HG02981 (cell line): Measurements from ENCODE around the gene PROM1.

Experiments
- ATAC-seq: cut with Tn5 transposase; IDR thresholded peaks from one replicate; pipeline ENCODE4 v1.9.1; 2021; ENCODE audit warnings: mild to moderate bottlenecking, moderate library complexity; ENCODE audit not compliant: unreplicated experiment

PROM1 gene, protein sequence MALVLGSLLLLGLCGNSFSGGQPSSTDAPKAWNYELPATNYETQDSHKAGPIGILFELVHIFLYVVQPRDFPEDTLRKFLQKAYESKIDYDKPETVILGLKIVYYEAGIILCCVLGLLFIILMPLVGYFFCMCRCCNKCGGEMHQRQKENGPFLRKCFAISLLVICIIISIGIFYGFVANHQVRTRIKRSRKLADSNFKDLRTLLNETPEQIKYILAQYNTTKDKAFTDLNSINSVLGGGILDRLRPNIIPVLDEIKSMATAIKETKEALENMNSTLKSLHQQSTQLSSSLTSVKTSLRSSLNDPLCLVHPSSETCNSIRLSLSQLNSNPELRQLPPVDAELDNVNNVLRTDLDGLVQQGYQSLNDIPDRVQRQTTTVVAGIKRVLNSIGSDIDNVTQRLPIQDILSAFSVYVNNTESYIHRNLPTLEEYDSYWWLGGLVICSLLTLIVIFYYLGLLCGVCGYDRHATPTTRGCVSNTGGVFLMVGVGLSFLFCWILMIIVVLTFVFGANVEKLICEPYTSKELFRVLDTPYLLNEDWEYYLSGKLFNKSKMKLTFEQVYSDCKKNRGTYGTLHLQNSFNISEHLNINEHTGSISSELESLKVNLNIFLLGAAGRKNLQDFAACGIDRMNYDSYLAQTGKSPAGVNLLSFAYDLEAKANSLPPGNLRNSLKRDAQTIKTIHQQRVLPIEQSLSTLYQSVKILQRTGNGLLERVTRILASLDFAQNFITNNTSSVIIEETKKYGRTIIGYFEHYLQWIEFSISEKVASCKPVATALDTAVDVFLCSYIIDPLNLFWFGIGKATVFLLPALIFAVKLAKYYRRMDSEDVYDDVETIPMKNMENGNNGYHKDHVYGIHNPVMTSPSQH

DNA sequence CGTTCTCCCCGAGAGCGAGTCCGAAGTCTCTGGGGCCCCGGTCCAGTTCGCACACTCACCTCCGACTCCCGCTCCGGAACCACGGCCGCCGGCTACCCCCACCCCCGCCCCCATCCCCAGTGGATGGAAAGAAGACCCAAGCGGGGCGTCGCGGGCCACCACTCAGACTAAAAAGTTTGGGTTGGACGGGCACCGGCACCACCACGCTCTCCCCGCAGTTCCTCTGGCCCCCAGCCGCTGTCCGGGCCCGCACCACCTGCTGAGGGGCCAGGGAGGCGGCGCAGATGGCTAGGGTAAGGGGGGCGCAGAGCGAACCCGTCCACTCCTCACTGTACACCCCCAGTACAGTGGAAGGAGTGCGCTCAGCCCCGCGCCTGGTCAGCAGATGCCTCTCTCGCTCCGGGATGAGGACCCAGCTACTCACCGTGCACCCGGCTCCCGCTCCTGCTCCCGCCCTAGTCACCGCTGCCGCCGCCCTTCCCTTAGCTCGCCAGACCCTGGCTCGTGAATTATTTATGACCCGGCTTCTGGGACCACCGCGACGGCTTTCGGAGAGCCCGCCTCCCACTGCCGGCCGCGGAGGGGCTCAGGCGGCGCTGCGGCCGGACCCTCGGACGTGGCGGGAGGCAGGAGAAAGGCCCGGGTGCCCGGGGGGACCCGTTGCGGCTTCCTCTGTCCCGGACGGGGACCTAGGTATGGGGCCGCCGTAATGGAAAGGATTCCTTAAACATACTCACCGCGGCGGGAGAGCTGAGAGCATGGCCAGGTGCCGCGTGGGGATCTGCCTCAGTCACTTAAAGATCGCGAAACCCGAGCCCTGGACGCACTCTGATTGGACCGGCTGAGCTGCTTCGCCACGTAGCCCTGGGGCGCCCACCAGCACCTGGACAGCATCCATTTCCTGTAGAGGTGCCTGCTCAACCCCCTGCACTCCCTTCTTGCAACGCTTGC, at the start of gene PROM1:
Gene PROM1, minus strand, starts transcription at position 783 of the 951 bp plus-strand sequence. CDS start 8,117 bp downstream, outside the sequence.
- ATAC-seq, result no peak

DNA sequence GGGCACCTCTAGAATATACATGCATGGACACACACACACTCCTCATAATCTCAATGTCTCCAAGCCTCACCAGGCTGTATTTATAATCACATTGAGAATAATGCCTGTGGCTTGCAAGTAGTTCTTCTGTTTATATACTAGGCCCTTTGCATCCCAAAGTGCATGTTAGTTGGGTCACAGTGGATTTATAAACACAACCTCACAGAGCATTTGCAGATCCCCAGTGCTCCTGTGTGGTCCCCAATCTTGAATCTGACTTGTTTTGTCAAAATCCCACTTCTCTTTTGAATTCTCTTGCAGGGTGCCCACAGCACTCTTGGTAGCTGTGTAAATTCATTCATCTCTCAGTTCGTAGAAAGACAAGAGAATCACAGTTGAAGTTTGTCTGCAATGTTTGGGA, 49.6 kb upstream of the PROM1 start:
- ATAC-seq, result no peak

DNA sequence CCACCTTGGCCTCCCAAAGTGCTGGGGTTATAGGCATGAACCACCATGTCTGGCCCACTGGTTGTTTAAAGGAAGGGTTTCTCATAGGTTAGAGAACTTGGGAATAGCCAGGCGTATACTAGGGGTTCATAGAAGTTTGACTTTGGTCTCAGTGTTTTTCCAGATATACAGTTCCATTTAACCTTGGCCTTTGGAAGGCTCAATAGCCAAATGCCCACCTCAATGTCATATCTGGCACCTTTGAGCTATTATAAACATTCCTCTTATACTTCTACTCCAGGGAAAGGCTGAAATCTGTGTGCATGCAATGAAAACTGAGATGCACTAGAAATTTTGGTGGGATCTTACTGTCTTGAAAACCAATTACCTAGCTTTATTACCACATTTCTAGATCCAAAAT, 47.5 kb upstream of the PROM1 start:
- no peak for ATAC-seq

DNA sequence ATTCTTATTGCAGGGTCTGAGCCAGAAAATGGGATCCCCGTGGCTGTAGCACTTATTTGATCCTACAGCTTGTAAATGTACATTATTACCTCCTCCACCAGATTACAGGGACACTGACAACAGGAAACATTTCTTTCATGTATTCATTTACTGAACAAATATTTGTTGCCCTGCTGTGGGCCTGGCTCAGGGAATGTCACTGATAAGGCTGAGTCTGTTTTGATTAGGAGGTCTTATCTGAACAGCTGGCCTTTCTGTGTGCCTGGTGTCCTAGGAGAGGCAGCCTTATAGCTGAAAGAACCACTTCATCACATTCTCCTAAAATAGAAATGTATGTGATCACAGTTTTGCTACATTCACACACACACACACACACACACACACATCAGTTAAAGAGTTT, 45.5 kb upstream of the PROM1 start:
- no peak for ATAC-seq

DNA sequence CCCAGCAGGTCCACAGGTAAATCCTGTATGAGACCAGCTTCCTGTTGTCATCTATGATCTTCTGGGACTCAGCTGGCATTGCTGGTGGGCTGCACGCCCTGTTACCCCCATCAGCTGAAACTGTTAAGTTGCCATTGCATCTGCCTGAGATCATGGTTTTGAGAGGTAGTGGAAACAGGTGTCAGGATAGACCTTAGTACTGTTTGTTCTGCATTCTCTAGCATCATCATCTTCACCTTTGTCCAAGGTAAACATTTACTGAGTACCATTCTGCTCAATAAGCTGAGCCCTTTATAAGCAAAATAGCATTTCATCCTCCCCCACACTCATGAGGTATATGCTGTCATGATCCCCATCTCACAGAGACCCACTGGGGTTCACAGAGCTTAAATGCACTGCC, 42.9 kb upstream of the PROM1 start:
- no peak for ATAC-seq

DNA sequence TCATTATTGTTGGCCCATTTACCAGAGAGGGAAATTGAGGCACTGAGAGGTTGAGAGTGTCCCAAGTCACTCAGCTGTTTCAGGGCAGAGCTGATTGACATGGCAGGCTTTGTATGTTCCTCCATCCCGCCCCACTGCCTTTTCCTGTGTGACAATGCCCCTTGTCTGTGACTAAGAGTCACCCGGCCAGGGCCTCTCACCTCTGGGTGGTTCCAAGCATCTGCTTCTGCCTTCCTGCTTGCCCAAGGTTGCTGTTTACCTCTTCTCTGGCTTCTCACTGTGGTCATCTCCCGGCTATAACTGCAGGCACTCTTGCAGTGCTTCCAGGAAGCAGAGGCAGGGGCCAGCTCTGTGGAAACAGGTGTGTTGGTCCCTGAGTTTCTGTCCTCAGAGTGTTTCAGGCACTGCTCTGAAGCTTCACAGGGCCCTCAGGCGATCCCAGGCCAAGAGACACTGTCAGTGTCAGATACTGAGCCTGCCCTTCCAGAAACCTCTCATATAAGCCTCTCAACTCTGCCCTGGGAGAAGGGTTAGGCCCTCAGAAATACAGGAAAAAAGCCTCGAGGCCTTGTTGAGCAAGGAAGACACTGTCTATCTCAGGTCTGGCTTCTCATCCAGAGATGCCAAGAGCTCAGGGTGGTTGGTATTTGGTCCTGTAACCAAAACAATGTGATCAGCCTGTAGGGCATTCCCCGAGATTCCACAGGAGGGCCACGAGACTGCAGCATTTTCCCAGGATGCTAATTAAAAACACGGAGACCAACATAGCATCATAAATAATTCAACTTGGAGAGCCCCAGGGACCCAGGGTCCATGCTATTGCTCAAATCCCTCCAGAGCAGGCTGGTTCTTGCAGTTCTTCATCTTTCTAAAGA, 42.0 kb upstream of the PROM1 start:
- ATAC-seq, result no peak

DNA sequence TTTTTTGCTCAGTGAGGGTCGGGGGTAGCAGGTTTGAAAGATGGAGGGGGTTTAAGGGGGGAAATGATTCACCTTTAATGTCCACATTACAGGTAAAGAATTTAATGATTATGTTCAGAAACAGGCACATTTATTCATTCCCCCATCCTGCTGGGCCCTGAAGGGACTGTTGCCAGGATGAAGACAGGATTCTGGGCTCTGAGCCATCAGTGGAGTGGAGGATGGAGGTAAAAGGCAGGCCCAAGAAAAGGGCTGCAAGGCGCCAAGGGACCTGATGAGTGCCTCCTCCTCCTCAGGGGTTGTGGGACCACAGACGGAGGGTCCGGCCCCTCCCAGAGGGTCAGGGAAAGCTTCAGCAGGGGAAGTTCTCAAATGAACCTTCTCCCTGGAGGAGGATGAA, 40.4 kb upstream of the PROM1 start:
- no peak for ATAC-seq

DNA sequence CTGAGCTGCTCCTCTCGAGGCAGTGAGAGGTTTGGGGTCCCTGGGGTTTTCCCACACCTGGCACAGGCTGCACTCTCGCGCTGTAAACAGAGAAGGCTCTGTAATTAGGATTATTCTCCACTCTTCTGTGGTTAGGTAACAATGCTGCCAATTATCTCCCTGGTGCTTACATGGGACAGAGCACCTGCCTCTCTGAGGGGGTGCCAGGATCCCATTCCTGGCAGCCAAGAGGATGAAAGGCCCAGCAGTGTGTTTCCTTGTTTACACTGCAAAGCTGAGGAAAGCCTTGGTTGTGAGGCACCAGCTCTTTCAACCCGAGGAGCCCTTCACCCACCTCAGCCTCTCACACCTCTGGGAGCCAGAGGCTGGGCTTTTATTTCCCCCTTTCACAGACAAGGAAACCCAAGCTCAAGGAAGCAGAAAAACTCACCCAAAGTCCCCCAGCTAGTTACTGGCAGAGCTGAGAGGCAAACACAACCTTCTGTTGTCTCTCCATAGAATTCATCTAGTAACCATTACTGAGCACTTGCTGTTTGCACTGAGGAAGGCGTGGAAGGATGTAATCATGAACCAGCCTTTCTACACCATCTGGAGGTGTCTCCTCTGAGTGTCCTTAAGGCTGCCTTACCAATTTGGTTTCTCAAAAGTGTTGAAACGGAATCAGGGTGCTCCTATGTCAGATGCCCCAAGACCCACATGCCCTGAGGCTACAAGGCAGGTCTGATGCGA, 39.7 kb upstream of the PROM1 start:
- ATAC-seq, result no peak

DNA sequence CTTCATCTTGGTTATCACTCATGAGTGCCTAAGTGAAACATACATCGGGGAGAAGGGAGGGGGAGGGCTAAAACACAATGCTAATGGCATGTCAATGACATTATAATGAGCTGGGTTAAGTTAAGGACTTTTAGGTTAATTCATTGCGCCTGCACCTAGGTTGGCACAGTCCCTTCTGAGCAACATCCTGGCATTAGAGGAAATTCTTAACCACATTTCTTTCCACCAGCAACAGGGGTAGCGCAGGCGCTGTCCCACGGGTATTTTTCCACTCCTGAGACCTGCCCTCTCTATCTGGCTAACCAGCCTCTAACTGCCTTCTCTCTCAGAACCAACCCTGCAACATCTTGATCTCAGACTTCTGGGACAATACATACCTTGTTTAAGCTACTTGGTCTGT, 39.0 kb upstream of the PROM1 start:
- ATAC-seq, result no peak

DNA sequence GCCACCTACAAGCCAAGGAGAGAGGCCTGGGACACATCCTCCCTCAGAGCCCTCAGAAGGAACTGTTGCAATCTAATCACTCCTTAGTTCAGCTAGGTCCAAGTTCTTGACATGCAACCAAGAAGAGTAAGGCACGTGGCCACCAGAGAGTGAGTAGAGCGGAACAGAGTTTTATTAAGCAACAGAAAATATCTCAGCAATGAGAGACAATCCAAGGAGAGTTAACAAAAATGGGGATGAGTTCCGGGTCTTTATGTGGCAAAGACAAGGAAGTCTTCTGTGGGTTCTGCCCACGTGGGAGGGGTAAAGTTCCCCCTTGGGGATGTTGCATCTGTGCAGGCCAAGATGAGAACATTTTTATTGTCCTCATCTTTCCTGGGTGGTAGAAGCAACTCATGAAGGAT, 38.5 kb upstream of the PROM1 start:
- ATAC-seq, result no peak

DNA sequence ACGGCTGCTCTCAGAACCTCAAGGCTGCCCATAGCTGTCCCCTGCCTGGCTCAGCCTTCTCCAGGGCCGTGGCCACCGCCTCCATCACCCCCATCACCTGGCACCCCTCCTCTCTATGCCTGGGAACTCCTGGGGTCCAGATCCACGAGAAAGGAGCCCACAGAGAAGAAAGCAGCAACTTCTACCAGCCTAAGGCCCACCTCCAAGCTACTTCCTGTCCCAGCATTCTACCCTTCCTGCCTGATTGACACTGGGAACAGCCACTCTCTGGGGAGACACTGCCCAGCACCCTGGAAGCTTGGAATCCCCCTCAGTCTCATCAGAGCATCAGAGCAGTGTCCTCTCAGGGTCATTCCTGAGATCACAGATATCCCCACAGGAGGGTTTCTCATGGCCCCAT, 36.9 kb upstream of the PROM1 start:
- peak; percentile 45 for ATAC-seq

DNA sequence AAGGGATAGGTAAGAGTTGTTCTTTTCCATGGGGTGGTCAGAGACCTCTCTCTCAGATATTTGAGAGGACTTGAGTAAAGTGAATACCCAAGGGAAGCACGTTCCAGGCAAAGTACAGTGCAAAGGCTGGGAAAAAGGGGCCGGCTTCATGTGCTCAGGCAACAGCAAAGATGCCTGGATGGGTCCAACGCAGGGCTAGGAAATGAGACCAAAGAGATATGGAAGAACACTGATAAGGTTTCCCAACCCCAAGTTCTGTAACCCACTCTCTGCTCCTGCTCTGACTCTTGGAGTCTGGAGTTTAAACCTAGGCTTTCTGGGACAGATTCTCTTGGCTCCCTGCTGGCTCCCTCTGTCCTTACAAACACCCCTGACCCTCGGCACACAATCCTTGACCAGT, 36.2 kb upstream of the PROM1 start:
- no peak for ATAC-seq

DNA sequence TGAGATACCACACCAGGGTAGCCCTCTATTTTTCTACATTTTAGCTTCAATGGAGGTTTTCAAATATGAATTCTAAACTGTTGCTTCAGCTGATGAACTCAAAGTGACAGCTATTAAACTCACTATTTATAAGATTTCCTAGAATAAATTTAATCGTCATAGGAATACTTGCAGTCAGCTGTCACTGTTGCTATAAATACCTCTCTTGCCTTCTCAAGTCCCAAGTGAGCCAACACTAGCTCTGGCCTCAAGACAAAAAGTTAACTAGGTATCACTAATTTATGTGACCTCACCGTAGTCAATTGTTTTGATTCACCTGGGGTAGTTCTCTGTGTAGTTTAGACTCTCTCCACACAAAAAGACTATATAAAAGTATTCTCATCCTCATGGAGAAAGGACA, 34.3 kb upstream of the PROM1 start:
- ATAC-seq, result no peak

DNA sequence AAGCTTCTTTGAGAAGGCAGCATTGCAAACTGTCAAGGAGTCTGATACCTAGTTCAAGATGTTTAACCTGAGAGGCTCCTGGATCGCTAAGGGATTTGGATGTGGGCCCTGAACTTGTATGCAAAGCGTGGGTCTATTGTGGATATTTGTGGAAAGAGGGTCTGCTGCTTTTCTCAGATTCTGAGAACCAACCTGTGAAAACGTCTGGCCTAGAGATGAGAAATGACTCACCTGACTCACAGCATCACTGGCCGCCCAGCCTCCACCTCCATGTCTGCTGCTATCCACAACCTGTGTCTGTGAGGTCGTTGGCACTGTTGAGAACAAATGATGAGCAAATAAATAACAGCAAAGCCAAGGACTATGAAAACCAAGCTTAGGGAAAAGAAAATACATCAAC, 33.3 kb upstream of the PROM1 start:
- ATAC-seq, result no peak

DNA sequence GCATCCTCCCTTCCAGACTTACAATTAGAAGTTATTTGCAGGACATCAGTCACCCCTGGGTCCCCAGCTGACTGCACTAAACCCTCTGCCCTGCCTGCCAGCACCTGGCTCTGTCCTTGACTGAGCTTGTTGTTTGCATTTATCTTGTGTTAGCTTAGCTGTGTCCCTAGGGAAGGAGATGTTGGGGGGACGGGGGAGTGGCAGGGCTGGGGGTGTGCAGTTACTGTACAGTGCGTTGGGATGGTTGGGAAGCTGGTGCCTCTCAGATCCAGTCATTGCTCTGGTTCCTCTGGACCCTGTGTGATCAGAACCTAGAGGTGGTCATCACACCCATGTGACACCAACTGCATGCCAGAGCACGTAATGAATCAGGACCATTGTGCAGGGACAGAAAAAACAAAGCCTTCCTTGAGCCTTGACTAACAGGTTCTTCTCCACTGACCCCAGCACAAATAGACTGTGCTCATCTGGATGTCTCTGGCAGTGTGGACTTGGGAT, 32.7 kb upstream of the PROM1 start:
- ATAC-seq, result no peak

DNA sequence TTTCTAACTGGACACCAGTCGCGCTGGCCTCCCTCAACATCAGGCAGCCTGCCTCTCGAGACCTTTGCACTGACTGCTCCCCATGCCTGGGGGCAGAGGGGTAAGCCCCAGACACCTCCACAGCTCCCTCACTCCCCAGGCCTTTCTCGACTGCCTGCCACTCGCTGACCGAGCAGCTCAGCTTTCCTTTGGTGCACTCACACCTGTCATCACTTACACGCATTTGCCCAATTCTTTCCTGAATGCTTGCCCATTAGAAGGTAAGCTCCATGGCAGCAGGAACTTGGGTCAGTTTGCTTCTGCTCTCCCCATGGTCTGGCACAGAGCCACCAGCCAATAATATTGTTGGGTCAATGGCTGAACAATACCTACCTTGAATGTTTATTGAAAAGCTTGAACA, 32.2 kb upstream of the PROM1 start:
- no peak for ATAC-seq

DNA sequence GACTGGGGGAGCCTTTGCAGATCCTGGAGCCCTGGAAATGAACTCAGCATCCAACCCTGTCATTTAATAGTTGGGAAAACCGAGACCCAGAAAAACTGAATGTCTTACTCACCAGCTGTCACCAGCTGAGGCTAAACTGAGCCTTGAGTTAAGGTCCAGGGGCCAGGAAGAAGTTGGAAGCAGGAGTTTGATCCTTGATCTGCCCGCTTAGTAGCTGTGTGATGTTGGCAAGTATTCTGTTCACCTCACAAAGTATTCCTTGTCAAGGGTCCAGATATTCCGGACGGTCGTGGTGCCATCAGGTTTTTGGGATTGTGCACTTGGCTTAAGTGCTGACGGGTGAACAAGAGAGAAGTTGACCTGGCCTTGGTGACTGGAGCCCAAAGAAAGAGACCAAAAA, 30.7 kb upstream of the PROM1 start:
- ATAC-seq, result no peak

DNA sequence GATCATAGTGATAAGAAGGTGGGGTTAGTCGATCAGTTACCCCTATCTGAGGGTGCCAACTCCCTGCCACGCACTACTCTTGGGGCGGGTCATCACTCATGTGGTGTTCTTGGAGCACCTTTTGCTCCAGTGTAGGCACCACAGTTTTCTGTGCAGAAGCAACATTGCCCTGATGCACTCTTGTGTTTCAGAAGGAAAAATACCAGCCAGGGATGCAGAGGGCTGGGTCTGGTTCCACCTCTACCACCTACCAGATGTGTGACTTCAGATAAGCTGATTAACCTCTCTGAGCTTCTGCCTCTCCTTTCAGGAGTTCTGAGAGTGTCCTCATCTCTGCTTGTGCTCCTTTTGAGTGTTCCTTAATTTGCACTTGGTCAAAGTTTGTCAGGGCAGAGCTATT, 29.9 kb upstream of the PROM1 start:
- ATAC-seq, result no peak

DNA sequence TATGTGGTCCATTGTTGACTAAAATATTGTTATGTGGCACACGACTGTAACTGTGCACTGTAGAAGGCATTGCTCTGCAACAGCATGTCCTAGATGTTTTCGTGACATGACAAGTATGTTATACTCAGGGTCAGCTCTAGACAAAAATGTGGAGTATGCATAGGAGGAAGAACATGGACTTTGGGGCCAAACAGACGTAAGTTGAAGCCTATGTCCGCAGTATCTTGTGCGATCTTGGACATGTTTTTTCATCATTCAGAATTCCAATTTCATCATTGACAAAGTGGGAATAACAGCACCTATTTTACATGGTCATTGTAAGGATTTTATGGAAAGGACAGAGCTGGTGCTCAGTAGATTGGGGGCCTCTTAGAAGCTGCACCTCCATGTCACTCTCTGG, 27.7 kb upstream of the PROM1 start:
- no peak for ATAC-seq
